Activated CD4-positive, alpha-beta T cell treated with anti-CD3 and anti-CD28 coated beads for 4 hours (primary cell): ENCODE results near the gene MBD6.
"Not testable (repeated sequence)": the region's sequence is repeated elsewhere in the genome, so short reads cannot be mapped to it uniquely, and the experiment has no call there.

ENCODE experiments used
- DNase-seq, 2 donors: peaks; one replicate each; pipeline ENCODE4 v3.0.0-alpha.2; 2020

MBD6 gene

DNA sequence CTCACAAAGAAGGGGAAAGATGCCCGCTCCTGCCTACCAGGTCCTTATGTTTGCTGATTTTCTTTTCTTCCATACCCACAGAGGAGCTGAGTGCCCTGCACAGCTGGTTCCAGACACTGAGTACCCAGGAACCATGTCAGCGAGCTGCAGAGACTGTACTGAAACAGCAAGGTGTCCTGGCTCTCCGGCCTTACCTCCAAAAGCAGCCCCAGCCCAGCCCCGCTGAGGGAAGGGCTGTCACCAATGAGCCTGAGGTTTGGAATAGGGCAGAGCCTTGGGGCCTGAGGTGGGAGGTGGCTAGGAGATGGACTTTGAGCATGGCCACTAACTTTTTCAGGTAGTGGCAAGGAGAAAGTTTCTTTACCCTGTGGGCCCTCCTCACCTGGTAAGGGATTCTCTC lies 32.5 kb upstream of the MBD6 start:
- DNase-seq = no peak

DNA sequence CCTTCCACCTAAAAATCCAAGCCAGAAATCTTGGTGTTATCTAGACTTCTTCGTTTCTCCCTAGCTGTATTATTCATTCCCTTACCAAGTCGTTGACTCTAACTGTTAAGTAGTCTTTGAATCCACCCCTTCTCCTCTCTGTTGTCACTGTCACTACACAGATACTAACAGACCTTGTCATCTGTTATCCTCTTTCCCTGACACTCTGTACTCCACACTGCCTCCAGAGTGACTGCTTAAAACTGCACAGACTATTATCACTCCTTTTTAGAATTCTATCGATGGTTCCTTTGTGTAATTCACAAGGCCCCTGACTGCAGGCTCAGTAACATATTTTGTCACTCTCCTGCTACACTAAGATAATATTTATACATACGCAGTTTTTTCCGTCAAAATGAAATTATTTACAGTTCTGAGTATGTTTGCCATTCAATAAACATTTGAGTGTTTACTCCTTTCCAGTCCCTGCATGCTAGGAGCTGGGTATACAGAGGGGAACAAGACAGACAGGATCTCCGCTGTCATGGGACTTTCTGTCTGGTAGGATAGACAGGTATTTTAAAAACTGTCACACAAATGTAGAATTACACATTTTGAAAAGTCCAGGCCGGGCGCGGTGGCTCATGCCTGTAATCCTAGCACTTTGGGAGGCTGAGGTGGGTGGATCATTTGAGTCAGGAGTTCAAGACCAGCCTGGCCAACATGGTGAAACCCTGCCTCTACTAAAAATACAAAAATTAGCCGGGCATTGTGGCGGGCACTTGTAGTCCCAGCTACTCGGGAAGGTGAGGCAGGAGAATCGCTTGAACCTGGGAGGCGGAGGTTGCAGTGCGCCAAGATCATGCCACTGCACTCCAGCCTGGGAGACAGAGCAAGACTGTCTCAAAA lies 31.0 kb upstream of the MBD6 start:
- no peak for DNase-seq

- not testable (repeated sequence) for DNase-seq
Observed at GRCh38 chr12:57495051-57495701, 27.4 kb upstream of the MBD6 start.

DNA sequence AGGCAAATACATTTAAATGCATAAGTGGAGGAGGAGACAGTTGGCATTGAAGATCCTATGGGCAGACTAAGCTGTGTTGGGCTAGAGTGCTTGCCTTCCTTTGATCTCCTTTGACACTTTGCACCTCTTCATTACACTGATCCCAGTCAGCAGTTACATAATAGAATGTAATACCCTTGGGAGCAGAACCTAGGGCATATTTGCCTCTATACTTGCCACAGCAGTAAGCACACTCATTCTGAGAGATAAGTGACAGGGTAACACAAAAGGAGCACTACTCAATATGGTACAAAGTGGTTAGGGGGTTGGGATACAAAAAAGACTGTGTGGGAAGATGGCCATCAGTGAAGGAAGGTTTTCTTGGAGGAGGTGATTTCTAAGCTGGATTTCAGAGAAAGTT lies 25.8 kb upstream of the MBD6 start:
- no peak for DNase-seq

- no peak for DNase-seq
Observed at GRCh38 chr12:57497223-57498131, 25.1 kb upstream of the MBD6 start.

- no peak for DNase-seq
Observed at GRCh38 chr12:57498132-57498502, 24.5 kb upstream of the MBD6 start.

DNA sequence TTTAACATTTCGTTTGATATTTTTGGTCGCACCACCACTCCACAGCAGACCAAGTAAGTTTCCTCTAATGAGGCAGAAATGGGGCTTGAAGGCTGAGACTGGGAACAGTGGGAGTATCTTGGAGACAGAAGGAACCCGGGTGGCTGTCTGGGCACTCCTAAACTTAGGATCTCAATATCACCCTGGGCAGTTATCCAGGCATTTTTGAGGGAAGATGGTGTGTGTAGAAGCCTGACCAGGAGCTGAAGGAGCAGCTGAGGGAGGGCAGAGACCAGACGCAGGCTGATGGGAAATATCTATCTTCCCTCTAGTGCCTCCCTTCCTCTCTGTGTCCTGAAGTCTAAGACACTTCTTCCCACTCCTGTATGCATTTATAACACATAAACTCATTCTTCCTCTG lies 24.1 kb upstream of the MBD6 start:
- DNase-seq = no peak

DNA sequence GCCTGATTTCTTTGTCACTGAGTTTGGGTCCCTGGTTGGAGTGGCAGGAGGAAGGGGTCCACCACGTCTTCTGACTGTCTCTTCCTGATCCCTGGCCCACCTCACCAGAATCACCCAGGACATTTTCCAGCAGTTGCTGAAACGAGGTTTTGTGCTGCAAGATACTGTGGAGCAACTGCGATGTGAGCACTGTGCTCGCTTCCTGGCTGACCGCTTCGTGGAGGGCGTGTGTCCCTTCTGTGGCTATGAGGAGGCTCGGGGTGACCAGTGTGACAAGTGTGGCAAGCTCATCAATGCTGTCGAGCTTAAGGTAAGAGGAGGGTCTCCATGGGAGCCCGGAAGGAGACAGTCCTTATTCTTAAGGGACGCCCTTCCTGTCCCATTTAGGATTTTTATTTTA lies 22.4 kb upstream of the MBD6 start:
- DNase-seq = no peak

GRCh38 chr12:57502311-57502969 lies 20.2 kb upstream of the MBD6 start:
- DNase-seq = not testable (repeated sequence)

DNA sequence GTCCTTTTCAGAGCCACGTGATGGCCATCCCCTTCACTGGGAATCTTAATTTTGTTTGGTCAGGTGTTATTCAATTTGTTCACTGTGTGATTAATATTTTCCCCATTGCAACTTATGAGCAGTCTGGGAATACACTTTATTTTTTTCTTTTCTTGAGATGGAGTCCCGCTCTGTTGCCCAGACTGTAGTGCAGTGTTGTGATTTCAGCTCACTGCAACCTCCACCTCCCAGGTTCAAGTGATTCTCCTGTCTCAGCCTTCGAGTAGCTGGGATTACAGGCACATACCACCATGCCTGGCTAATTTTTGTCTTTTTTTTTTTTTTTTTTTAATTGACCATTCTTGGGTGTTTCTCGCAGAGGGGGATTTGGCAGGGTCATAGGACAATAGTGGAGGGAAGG lies 16.1 kb upstream of the MBD6 start:
- DNase-seq = not testable (repeated sequence)

DNA sequence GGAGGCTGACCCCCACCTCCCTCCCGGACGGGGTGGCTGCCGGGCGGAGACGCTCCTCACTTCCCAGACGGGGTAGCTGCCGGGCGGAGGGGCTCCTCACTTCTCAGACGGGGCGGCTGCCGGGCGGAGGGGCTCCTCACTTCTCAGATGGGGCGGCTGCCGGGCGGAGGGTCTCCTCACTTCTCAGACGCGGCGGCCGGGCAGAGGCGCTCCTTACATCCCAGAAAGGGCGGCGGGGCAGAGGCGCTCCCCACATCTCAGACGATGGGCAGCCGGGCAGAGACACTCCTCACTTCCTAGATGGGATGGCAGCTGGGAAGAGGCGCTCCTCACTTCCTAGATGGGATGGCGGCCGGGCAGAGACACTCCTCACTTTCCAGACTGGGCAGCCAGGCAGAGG lies 14.8 kb upstream of the MBD6 start:
- DNase-seq = not testable (repeated sequence)

DNA sequence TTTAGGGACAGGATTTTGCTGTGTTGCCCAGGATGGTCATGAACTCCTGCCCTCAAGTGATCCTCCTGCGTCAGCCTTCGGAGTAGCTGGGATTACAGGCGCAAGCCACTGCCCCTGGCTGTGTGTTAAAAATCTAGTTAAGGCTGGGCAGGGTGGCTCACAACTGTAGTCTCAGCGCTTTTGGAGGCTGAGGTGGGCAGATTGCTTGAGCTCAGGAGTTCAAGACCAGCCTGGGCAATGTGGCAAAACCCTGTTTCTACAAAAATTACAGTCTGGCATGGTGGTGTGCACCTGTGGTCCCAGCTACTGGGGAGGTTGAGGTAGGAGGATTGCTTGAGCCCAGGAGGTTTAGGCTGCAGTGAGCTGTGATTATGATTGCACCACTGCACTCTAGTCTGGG lies 11.5 kb upstream of the MBD6 start:
- DNase-seq = no peak

GRCh38 chr12:57511588-57512325 lies 10.9 kb upstream of the MBD6 start:
- DNase-seq = no peak

GRCh38 chr12:57512665-57513064 lies 10.0 kb upstream of the MBD6 start:
- no peak for DNase-seq

- no peak for DNase-seq
Observed at GRCh38 chr12:57513266-57513665, 9.4 kb upstream of the MBD6 start.

GRCh38 chr12:57513677-57514076 lies 8.9 kb upstream of the MBD6 start:
- not testable (repeated sequence) for DNase-seq

- not testable (repeated sequence) for DNase-seq
Observed at GRCh38 chr12:57514246-57514645, 8.4 kb upstream of the MBD6 start.

DNA sequence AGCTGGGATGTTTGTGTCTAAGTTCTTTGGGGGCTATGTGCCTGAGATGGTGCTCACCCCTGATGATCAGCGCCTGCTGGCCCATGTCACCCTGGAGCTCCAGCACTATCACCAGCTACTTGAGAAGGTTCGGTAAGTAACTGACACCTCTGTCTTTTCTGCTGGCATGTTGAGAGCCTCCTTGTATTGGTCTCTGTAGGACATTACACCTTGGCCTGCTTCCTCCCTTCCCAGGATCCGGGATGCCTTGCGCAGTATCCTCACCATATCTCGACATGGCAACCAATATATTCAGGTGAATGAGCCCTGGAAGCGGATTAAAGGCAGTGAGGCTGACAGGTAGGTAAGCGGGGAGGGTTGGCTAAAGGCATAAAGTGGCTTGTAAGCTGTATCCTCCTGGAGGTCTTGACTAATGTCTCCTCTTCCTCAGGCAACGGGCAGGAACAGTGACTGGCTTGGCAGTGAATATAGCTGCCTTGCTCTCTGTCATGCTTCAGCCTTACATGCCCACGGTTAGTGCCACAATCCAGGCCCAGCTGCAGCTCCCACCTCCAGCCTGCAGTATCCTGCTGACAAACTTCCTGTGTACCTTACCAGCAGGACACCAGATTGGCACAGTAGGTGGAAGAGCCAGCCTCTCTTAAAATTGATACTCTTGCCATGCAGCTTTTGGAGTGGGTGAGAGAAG lies 7.8 kb upstream of the MBD6 start:
- DNase-seq = no peak

DNA sequence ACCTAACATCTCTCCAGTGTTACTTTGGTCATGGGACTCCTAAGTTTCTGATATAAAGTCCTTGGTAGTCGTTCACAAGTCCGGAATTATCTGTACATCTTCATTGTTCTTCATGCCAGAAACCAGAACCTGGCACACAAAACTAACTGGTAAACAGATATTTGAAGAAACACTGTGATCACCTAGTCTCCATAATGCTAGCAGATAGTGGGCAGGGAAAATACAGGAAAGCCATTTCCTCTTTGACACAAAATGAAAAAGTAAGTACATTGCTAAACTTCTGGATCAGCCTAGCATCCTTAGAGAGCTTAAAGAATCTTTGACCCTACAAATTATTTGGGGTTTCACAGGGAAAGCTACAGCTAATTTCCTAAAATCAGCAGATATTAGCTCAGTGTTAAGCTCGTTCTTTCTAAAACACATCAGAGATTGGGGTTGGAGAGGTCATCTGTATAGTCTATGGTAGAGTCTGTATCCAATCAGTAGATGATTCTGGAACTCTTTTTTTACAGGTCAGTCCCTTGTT lies 7.2 kb upstream of the MBD6 start:
- DNase-seq = no peak

DNA sequence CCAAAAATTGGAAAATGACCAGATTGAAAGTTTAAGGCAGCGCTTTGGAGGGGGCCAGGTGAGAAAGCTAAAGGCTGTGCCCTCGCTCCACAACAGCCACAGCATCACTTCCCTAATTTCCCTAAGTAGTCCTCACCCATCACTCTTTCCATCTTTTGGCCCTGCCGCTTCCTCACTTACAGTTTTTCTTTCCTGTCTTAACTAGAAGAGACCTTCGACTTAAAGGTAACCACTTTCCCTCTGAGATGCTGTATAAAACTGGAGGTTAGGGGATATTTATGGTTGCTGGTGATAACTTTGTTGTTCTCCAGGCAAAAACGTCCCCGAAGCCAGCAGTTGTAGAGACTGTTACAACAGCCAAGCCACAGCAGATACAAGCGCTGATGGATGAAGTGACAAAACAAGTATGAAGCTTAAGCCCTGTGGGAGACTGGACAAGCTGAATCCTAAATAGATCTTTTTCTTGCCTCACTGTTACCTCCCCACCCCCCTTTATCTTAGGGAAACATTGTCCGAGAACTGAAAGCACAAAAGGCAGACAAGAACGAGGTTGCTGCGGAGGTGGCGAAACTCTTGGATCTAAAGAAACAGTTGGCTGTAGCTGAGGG lies 6.6 kb upstream of the MBD6 start:
- DNase-seq = no peak
